Pulmonary artery endothelial cell (primary cell): ENCODE results near the gene NFKBIE. TPM values are rescaled to one million over a fixed set of nuclear protein-coding genes. Genes with fewer than 3 reads are reported as not detected.

Experiments
- DNase-seq: peaks from one replicate; pipeline ENCODE4 v3.0.0-alpha.2; 2011; ENCODE audit warnings: low read depth, low spot score
- total RNA-seq: library from RNA; depleted of rRNA; stranded (reverse); fragments of >200 nt; gene quantifications from 2 replicates; pipeline ENCODE4 v1.2.3, GENCODE V29; 2014

Gene NFKBIE
- total RNA-seq, 1 donor from 2014 or later: 9.6 TPM

DNA sequence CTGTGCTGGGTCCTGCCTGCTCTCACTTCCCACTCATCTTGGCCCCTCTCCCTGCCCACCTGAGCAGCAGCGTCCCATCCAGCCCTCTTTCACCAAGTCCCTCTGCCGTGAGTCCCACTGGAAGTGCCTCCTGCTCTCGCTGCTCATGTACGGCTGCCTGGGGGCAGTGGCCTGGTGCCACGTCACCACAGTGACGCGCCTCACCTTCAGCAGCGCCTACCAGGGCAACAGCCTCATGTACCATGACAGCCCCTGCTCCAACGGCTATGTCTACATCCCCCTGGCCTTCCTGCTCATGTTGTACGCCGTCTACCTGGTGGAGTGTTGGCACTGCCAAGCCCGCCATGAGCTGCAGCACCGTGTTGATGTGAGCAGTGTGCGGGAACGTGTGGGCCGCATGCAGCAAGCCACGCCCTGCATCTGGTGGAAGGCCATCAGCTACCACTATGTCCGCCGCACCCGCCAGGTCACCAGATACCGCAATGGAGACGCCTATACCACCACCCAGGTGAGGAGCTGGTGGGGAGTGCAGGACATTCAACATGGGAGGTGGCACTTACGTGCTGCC is 7.7 kb upstream of the NFKBIE start:
- DNase-seq: no peak

DNA sequence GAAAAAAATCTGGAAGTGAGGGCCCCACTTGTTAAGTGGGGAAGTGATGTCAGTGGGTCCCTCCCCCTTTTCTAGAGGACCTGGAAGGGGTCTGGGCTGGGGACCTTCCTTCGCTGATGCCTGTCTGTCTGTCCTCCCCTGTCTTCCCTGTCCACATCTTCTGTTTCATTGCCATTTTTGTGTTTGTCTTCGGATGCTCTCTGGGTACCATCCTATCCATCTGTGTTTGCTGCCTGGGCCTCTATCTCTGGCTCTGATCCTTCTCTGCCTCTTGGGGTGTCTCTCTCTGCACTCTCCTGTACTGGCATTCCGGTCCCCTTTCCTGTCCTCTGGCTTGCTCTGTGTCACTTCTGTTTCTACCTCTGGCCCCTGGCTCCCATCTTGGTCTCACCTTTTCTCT is 7.2 kb upstream of the NFKBIE start:
- DNase-seq: no peak

DNA sequence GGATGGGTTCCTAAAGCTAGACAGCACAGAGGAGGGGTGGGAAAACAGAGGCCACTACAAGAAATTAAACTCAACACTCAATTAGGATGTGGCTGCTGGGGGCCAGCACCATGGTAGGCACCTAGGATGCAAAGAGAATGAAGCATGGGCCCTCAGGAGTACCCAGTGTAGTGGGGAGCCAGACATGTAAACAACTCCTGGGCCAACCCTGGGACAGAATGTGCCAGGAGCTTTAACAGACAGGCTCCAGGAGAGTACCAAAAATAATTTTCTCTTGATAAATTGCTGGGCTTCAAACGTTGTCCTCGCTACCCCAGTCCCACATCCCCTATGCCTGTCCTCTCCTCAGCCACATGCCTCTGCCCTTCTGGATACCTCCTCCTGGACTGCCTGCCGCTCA is 6.6 kb upstream of the NFKBIE start:
- DNase-seq: no peak

DNA sequence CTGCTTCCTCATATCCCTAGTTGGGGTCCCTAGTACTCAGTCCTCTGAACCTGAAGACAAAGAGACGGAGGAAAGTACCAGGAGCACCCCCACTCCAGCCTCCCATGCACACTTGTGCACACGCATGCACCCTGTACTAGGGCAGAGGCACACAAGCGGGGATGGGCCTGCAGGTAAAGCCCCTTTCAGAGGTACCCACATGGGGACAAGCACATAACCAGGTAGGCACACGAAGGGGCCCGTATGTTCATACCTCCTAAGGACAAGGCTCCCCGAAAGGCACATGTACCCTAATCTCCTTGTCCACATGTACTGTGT is 6.0 kb upstream of the NFKBIE start:
- DNase-seq: no peak

DNA sequence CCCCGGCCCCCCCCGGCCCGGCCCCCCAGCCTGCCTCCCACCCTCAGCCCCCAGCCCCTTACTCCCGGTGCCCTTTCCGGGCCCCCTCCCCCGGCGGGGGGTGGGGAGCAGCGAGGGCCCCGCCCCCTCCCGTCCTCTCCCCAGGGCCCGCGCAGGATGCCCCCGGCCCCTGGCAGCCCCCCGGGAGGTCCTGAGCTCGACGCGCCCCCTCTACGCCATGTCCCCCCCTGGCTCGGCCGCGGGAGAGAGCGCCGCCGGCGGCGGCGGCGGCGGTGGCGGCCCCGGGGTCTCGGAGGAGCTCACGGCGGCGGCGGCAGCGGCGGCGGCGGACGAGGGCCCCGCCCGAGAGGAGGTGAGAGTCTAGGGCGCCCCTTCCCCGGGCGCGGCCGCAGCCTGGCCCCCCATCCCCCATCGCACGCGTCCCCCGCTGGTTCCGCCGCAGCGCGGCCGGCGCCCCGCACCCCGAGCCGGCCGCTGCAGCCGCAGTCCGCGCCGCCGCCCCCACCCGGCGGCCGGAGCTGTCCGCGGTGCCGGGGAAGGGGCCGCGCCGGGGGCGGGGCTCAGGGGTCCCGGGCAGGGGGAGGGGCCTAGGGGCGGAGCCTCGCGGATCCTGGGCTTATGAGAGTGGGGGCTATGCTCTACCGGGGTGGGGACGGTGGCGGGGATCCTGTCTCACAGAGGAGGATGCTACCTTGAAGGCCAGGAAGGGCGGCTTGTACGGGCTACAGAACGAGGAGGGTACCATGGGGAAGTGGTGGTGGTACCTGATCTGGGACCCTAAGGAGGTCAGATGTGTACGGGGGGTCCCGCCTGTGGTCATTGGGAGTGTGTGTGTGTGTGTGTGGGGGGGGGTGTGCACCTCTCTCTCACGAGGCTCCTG is 5.4 kb upstream of the NFKBIE start:
- no peak for DNase-seq

DNA sequence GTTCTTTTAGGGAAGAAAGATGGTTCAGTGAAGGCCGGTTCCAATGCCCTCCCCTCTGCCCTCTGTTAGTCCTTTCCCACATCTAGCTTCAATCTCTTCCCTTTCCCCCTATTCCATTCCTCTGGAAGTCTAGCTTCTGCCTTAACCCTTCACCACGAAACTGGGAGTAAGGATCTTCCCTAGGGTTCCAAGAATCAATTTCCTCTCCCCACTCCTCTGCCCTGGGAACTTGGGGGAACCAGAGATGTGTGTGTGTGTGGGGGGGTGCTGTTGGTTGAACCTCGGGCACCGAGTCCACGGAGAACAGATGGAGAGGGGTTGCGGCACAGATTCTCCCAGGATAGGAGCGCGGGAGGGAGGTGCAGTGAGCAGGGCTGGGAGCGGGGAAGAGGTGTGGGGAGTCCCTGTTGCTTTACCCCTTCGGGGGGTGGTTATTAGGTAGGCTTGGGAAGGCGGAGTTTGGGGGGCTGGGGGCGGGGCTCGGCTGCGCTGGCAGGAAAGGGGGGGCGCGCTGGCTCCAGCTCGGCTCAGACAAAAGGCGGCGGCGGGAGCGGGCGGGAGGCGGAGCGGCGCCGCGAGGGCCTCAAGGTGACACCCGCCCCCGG is 4.7 kb upstream of the NFKBIE start, which contains the start of gene TMEM151B:
TMEM151B (plus strand) TSS at position 530 of the 605 bp plus-strand sequence. CDS start 293 bp downstream, outside the sequence.
- DNase-seq: no peak

DNA sequence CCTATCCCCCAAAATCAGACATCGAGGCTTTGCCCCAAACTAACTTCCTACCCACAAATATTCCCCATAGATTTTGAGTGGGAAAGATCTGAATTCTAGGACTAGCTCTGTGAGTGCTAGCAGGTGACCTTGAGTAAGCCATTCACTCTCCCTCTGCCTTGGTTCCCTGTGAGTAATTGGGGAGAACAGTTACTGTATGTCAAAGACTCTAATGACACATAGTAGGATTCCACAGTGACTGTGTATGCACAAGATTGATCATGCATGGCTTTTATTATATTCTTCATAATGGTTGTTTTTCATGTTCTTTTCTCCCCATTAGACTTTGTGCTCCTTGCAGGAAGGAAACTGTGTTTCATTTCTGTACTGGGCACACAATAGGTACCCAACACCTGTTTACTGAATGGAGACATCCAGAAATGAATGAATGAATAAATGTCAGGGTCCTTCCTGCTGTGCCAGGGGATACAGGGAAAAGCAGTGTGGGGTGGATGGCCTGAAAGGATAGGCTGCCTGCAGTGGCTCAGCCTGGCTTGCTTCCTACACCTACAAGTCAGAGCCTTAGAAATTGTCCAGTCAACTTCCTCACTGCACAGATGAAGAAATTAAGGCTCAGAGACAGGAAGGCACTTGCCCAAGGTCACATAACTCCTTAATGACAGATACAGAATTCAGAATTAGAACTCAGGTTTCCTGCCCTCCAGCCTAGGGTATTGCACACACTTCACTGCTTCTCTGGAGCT is 4.0 kb upstream of the NFKBIE start:
- DNase-seq: no peak

DNA sequence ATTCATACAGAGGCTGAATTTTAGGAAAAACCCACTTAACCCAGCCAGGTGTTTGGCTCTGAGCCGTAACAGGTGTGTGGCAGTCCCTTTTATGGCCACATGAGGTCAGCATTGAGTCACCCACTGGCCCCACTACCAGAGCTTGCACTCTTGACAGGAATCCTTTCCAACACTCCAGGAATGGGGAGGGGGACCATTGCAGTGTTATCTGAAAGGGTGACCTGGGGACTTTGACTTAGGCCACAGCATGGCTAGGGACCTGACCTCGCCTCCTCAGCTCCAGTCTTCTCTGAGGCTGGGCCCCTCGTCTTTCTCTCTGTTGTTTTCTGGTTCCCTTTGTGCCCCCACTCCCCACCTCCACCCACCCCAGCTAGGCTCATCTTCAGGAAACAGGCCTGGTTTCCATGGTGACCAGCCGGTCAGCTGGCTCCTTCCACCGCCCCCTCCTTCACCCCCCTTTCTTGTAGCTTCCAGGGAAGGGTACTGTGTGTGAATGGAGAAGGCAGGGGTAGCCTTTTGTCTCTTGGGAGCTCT is 2.8 kb upstream of the NFKBIE start:
- DNase-seq: no peak

DNA sequence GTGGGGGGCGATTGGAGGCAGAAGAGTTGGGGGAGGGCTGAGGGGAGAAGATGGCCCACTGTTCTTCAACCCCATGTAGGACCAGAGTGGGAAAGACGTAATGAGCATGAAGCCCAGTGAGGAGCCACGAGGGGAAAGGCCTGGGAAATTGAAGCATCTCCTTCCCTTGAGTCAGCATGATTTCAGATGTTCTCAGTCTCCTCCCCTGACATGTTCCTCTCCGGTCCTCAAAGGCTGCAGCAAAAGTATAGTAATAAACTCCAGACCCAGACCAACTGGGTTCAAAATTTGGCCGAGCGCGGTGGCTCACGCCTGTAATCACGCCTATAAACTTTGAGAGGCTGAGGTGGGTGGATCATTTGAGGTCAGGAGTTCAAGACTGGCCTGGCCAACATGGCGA is 1.9 kb upstream of the NFKBIE start:
- DNase-seq: no peak

DNA sequence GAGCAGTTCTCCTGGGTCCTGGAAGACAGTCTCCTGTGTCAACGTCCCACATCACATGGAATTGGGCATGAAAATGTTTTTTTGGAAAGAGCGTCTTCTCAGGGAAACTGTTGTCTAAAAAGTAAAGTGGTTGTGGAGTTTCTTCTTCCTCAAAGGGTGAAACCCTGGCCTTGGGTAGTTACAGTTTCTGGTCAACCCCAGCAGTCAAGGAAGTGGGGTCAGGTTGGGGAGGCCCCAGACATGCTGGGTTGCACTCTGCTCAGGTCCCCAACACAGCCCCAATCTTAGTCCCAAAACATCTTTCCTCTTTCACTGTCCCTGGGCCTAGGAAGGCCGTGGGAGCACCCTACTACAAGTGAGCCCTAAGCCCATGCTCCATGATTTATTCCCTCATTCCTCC is 996 bp upstream of the NFKBIE start:
- no peak for DNase-seq

DNA sequence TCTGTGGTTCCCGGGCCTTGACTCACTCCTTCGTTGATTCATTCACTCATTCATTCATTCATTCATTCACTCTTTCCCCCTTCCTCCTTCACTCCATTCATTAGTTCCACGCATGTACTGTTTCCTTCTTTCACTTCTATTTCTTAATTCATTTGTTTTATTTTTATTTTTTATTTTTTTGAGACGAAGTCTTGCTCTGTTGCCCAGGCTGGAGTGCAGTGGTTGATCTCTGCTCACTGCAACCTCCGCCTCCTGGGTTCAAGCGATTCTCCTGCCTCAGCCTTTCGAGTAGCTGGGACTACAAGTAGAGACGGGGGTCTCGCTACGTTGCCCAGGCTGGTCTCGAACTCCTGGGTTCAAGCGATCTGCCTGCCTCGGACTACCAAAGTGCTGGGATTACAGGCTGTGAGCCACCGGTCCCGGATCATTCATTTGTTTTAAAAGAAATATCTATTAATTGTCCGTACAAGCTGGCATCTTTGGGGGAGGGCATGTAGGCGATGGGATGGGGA is 427 bp upstream of the NFKBIE start:
- no peak for DNase-seq

DNA sequence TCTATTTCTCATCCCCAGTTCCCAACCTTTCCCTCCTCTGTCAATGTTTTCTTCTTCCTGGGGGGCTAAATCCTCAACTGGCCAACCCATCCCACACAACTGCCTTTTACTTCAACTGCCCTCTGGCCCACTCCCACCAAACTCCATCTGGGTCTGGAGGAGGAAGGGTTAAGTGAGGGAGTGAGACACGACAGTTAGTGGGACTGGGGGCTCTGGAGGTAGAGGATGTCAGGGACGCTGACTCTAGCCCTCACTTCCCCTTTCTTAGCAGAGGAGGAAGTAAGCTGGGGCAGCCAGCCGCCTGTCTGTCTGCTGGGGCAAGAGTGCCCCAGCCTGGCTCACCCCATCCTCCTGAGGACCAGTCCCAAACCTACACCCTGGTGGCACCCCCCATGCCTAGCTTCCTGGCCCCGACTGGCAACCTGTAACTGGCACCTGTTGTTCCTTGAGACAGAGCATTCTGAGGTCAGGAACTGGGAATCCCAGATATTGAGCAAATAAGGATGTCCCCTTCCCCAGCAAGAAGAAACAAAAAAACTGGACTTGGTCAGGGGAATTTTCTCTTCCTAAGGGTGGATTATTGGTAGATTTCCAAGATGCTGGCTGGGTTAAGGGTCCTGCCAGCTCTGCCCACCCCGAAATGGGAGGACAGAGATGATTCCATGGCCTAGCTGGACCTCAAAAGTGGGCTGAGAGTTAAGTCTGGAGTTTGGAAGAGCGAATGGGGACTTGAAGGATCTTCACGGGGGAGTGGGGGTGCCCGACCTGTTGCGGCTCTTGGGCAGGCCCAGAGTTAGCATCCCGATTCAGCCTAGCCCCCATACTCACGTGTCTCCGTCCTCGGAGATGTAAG is 971 bp downstream of the NFKBIE start:
- DNase-seq: no peak

DNA sequence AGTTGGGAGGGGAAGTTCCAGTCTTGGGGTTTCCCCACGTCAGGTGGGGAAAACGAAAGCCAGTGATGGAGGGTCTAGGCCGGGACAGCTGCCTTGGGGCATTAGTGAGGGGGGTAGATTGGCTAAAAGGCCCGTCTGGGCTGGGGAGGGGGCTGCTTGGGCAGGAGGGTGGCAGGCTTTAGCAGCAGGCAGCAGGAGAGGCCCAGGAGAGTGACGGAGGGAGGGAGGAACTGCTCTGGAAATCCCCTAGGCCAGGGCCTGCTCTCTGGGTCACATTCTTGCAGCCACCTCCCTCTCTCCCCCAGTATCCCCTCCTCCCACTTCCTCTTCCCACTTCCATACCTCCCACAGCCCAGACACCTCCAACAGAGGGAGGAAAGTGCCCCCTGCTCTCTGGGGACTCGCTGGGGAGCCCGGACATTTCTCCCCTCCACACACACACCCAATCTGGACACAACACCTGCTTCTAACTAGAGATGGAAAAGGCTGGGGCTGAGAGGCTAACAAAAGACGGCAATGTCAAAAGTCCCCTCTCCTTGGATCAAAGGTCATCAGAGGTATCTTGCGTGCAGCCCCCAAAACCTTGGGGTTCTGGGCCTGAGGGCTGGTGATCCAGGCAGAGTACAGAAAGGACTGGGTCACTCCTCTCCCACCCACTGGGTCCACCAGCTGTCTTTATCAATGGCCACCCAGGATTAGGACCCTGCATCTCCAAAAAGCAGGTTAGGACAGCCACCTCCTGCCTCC is 1.8 kb downstream of the NFKBIE start:
- no peak for DNase-seq

DNA sequence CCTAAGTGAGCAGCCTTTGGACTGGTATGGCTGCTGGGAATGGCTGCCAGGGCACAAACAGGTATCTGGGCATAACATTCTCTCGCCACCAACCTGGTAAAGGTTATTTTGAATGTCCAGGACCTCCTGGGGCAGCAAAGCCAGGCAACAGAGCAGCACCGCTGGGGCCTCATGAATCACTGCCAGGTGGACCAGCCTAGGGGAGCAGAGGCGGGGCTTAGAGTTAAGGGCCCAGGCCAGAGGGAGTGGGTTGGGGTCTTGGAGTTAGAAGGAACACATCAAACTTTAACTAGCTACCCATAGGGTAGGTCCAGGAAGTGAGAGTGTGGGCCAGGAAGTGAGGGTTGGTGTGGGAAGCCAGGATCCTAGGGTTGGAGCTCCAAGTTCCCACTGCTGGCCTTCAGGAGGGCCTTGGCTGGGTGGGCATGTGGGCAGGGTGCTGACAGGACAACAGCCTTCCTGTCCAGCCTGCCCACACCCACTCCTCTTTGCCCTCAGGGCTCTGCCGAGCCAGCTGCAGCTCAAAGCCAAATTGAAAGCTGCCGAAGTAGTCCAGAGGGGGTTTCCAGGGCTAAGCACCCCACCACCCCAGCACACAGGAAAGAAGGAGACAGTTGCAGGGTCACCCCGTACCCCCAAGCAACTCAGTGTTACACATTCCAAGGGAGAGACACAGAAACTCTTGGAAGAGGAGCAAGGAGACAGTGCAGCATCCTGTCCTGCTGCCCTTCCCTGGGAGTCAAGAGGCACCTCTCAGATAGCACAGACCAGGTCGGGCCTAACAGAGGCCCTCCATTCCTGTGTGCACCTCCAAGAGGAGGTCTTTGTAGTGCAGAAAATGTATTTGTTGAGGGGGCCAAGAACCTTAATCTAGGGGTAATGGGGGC is 2.6 kb downstream of the NFKBIE start:
- no peak for DNase-seq

DNA sequence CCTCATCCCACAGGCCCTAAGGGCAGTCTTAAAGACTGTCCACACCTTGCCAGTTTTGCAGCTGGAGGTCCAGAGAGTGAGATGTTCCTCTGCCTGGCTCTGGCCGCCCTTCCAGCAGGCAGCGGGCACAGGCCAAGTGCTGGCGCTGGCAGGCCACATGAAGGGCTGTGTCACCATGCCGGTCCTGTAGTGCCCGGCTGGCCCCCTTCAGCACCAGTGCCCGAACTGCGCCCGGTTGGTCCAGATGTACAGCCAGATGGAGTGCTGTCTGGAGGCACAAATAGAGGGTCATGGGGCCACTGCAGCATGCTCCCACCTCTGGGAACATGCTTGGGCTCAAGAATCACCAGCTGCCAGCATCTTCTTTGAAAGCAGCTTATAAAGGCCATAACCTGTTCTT is 3.8 kb downstream of the NFKBIE start:
- no peak for DNase-seq

DNA sequence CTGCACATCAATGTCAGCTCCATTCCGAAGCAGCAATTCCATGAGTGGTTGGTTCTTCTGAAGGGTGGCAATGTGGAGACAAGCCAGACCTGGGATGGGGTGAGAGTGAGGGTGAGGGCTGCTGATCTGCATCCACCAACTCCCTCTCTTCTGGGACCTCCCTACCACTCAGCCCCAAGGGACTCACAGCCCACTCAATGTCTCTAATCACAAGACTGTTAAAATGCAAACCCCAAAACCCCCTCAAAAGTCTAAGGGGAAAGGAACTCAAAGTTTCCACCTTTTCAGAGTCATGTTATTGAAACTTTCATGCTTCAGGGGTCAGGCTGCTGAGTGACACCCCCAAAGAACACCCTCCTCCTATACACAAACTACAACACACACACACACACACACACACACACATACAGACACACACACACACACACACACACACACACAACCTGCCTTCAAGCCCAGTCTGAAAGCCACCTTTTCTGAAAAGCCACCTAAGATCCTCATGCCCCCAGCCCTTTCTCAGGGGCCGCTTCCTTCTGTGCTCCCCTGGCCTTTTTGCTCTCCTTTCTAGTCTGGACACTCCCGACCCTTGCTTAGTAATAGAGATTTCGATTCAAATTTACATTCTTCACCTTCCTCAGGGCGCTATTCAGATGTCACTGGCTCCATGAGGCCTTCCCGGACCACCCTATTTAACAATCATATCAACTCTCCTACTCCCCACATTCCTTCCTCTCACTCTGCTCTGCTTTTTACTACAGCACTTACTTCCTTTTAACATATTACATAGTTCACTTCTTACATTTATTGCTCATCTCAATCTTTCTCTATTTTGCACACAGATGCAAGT is 4.7 kb downstream of the NFKBIE start:
- no peak for DNase-seq

DNA sequence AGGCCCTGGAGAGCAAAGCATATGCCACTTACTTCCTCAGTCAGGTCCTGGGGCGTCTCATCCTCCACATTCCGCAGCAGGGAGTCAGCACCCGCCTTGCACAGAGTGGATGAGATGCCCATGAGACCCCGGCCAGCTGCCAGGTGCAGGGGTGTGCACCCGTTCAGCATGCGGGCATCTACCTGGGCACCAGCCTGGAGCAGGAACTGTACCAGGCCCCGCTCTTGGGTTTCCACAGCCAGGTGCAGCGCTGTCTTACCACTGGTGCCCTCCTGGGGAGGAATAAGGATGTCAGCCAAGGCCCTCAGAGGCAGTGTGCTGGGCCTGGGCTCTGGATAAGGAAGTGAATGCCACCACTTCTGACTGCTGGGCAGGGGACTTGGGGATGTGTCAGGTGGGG is 5.3 kb downstream of the NFKBIE start:
- no peak for DNase-seq

DNA sequence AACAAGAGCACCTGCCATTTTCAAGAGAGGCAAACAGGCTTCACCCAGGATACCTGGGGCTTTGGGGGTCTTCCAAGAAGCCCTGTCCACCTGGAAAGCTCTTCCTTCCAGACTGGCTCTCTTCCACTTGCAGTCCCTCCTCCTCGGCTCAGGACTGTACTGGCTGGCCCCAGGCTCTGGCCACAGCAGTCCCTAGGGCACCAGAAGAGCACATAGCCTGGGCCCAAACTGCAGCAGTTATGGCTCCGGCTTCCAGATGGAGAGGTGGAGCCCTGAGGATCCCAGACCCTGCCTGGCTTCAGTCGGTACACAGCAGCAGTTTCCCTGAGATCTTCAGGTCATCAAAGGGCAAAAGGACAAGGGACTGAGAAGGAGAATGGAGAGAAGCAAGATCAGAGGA is 6.4 kb downstream of the NFKBIE start:
- DNase-seq: no peak
